Neural cell (in vitro differentiated cells): ENCODE data around the gene NUDT8. TPM values are rescaled to one million over a fixed set of nuclear protein-coding genes. Genes with fewer than 3 reads are reported as not detected.

Experiments
- H2AFZ ChIP-seq: fragments of 200-600, 300-800 bp; sonication (generic), shearing (Covaris generic); 2 replicates; pipeline ENCODE4 v1.6.0; 2014; ENCODE audit warnings: low read depth, mild to moderate bottlenecking, antibody characterized with exemption, low read length, moderate library complexity
- H3F3A ChIP-seq: fragments of 200-600 bp; shearing (Covaris generic); 2 replicates; pipeline ENCODE4 v1.6.1; 2016; ENCODE audit warnings: mild to moderate bottlenecking, moderate library complexity, mixed read lengths, antibody characterized with exemption, low read length; ENCODE audit not compliant: insufficient read depth, poor library complexity, severe bottlenecking
- H3K27ac ChIP-seq: fragments of 200-600, 300-800 bp; sonication (generic), shearing (Covaris generic); 2 replicates; pipeline ENCODE4 v1.5.1; 2014; ENCODE audit warnings: mild to moderate bottlenecking, low read length, moderate library complexity
- H3K27me3 ChIP-seq: fragments of 300-800, 200-600 bp; sonication (generic), shearing (Covaris generic); 2 replicates; pipeline ENCODE4 v1.6.0; 2014; ENCODE audit warnings: mild to moderate bottlenecking, low read depth, low read length, moderate library complexity; ENCODE audit not compliant: insufficient read depth
- H3K36me3 ChIP-seq: fragments of 300-800, 200-600 bp; sonication (generic), shearing (Covaris generic); 2 replicates; pipeline ENCODE4 v1.5.1; 2014; ENCODE audit warnings: mild to moderate bottlenecking, antibody characterized with exemption, low read length, moderate library complexity; ENCODE audit not compliant: insufficient read depth
- H3K4me2 ChIP-seq: fragments of 300-800, 200-600 bp; sonication (generic), shearing (Covaris generic); 2 replicates; pipeline ENCODE4 v1.6.0; 2014; ENCODE audit warnings: mild to moderate bottlenecking, low read length
- H3K4me3 ChIP-seq: fragments of 300-800, 200-600 bp; sonication (generic), shearing (Covaris generic); 2 replicates; pipeline ENCODE4 v1.5.1; 2014; ENCODE audit warnings: mild to moderate bottlenecking, low read length, moderate library complexity
- H3K79me2 ChIP-seq: fragments of 200-600 bp; shearing (Covaris generic); replicated peaks from 2 replicates; pipeline ENCODE4 v1.6.0; 2014; ENCODE audit warnings: mild to moderate bottlenecking, low read length, moderate library complexity; ENCODE audit not compliant: insufficient read depth
- H3K9ac ChIP-seq: fragments of 300-800, 200-600 bp; sonication (generic), shearing (Covaris generic); 2 replicates; pipeline ENCODE4 v1.6.1; 2016; ENCODE audit warnings: mild to moderate bottlenecking, low read length, mixed read lengths
- H3K9me2 ChIP-seq: fragments of 200-600 bp; shearing (Covaris generic); 2 replicates; pipeline ENCODE4 v1.6.1; 2016; ENCODE audit warnings: mild to moderate bottlenecking, low read length, mixed read lengths; ENCODE audit not compliant: insufficient read depth
- H3K9me3 ChIP-seq: fragments of 200-600, 300-800 bp; sonication (generic), shearing (Covaris generic); 2 replicates; pipeline ENCODE4 v1.6.1; 2016; ENCODE audit warnings: mild to moderate bottlenecking, mixed run types, low read length, moderate library complexity, mixed read lengths
- H4K20me1 ChIP-seq: fragments of 200-600 bp; shearing (Covaris generic); 2 replicates; pipeline ENCODE4 v1.6.1; 2016; ENCODE audit warnings: mild to moderate bottlenecking, mixed run types; ENCODE audit not compliant: insufficient read depth
- EP300 ChIP-seq: fragments of 450-650 bp; conservative IDR thresholded peaks from 2 replicates; pipeline ENCODE4 v1.6.1; 2014; ENCODE audit warnings: antibody characterized with exemption, mild to moderate bottlenecking, moderate library complexity; ENCODE audit not compliant: poor library complexity, severe bottlenecking
- EZH2 ChIP-seq: fragments of 200-600, 300-800 bp; shearing (Covaris generic), sonication (generic); IDR thresholded peaks from 2 replicates; pipeline ENCODE4 v1.6.1; 2014; ENCODE audit warnings: antibody characterized with exemption, low read length, borderline replicate concordance, mild to moderate bottlenecking; ENCODE audit not compliant: insufficient read depth, poor library complexity, severe bottlenecking
- MXI1 ChIP-seq: fragments of 450-650 bp; conservative IDR thresholded peaks from 2 replicates; pipeline ENCODE4 v1.6.1; 2014; ENCODE audit warnings: antibody characterized with exemption, mild to moderate bottlenecking; ENCODE audit not compliant: poor library complexity, severe bottlenecking
- POLR2AphosphoS5 ChIP-seq: IDR thresholded peaks from 2 replicates; pipeline ENCODE4 v1.6.1; 2012
- SMC3 ChIP-seq: fragments of 450-650 bp; conservative IDR thresholded peaks from 2 replicates; pipeline ENCODE4 v1.6.1; 2014; ENCODE audit warnings: antibody characterized with exemption, mild to moderate bottlenecking, moderate library complexity; ENCODE audit not compliant: poor library complexity
- TAF1 ChIP-seq: IDR thresholded peaks from 2 replicates; pipeline ENCODE4 v1.6.1; 2012; ENCODE audit warnings: low read depth
- polyA plus RNA-seq: library from polyadenylated mRNA; depleted of rRNA; stranded (reverse); fragments of >200 nt; gene quantifications from 2 replicates; pipeline ENCODE4 v1.2.3, GENCODE V29; 2014
- TF ChIP-seq, protein P1 (sequence below): IDR thresholded peaks from 2 replicates; pipeline ENCODE4 v1.6.1; 2012; ENCODE audit warnings: borderline replicate concordance

The NUDT8 gene
- polyA plus RNA-seq, 1 donor from 2014 or later = not detected

DNA sequence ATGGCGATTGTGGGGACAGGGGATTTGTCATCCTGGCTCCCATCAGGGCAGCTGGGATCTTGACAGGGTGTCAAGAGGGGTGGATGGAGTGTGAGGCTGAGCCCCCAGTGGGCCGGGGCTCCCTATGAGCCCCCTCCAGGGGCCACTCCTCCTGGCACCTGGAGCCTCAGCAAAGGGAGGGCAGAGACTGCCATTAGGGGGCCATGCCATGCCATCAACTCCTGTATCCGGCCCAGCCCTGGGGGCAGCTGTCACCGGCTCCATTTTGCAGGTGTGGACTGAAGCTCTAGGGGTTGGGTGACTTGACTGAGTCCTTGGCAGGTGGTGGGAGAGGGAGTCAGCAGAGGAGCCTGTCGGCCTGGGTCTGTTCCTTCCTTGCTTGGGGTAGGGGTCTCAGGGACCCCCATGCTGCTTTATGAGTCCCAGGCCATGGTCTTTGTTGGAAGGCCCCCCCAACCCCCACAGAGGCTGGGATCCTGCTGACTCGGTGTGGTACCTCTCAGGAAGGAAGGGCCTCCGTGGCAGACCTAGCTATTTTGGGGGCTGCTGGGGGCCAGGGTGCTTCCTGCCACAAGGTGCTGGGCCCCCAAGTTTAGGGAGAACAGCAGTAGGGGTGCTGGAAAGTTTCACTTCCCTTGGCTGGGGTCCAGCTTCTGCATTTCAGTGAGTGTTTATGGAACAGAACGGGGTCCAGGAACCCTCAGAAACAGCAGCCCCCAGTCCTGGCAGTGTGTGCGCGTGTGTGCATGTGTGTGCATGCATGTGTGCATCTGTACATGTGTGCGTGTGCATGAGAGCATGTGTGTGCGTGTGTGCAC, 19.3 kb upstream of the NUDT8 start:
- no peaks in the 10 kb centered on the region for H3K27me3 ChIP-seq
- H2AFZ ChIP-seq = no peak overlapping the region
- H3K9me2 ChIP-seq = no peaks in the 10 kb centered on the region
- H3K9ac ChIP-seq = no peak overlapping the region
- no peak for TF ChIP-seq SMC3
- no peak for TF ChIP-seq MXI1
- no peak for TF ChIP-seq POLR2AphosphoS5
- TF ChIP-seq EZH2 = no peak
- no peaks in the 10 kb centered on the region for H3K36me3 ChIP-seq
- no peak overlapping the region for H3K4me3 ChIP-seq
- no peak overlapping the region for H3K4me2 ChIP-seq
- no peaks in the 10 kb centered on the region for H3K9me3 ChIP-seq
- H3K79me2 ChIP-seq = no peaks in the 10 kb centered on the region
- no peaks in the 10 kb centered on the region for H4K20me1 ChIP-seq
- no peak overlapping the region for H3K27ac ChIP-seq
- H3F3A ChIP-seq = no peaks in the 10 kb centered on the region

DNA sequence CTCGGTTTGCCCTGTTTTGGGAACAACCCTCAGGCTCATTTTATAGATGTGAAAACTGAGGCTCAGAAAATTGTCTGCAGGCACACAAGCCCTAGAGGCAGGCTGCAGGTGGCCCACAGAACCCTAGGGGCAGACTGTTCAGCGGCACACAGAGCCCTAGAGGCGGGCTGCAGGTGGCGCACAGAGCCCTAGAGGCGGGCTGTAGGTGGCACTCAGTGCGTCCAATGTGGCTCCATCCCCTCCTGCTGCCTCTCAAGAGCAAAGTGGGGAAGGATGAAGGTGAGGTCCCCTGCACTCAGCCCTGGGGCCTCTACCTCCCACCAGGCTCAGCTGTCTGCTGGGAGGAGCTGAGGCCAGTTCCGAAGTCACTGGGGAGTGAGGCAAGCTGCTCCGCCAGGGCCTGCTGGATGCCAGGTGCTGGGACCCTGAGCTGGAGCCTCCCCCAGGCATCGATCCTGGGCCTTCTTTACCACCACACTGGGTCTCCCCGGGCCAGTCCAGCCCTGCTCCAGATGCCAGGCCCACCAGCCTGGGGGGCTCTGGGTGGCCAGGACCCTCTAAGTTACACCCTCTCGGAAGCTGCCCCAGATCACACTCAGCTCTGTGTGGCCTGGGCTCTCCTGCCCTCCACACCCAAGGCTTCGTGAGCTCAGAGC, 18.5 kb upstream of the NUDT8 start:
- Histone ChIP-seq H3K79me2 (no peaks in the 10 kb centered on the region), H2AFZ (no peak overlapping the region), H3K4me2 (no peak overlapping the region), H3K9ac (no peak overlapping the region), H3K9me2 (no peaks in the 10 kb centered on the region), H3F3A (no peaks in the 10 kb centered on the region), H3K36me3 (no peaks in the 10 kb centered on the region), H3K4me3 (no peak overlapping the region), H3K27ac (no peak overlapping the region), H3K27me3 (no peaks in the 10 kb centered on the region), H3K9me3 (no peaks in the 10 kb centered on the region), H4K20me1 (no peaks in the 10 kb centered on the region)
- TF ChIP-seq, protein P1, sequence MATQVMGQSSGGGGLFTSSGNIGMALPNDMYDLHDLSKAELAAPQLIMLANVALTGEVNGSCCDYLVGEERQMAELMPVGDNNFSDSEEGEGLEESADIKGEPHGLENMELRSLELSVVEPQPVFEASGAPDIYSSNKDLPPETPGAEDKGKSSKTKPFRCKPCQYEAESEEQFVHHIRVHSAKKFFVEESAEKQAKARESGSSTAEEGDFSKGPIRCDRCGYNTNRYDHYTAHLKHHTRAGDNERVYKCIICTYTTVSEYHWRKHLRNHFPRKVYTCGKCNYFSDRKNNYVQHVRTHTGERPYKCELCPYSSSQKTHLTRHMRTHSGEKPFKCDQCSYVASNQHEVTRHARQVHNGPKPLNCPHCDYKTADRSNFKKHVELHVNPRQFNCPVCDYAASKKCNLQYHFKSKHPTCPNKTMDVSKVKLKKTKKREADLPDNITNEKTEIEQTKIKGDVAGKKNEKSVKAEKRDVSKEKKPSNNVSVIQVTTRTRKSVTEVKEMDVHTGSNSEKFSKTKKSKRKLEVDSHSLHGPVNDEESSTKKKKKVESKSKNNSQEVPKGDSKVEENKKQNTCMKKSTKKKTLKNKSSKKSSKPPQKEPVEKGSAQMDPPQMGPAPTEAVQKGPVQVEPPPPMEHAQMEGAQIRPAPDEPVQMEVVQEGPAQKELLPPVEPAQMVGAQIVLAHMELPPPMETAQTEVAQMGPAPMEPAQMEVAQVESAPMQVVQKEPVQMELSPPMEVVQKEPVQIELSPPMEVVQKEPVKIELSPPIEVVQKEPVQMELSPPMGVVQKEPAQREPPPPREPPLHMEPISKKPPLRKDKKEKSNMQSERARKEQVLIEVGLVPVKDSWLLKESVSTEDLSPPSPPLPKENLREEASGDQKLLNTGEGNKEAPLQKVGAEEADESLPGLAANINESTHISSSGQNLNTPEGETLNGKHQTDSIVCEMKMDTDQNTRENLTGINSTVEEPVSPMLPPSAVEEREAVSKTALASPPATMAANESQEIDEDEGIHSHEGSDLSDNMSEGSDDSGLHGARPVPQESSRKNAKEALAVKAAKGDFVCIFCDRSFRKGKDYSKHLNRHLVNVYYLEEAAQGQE = no peak

DNA sequence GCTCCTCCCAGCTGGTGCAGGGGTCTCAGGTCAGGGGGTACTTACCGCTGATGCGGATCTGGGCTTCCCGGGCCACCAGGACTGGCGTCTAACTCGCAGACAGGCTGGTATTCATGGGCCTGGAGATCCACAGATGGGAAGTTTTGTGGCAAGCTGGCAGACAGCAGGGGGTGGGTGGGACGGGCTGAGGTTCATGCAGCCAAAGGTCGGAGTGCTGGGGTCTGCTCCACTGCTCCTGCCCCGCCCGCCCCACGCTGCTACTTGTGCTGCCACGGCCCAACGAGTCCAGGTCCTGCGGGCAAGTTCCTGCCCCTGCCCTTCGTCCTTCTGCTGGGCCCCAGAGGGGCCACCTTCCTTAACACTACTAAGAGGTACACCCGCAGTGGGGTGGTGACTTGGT, 17.7 kb upstream of the NUDT8 start:
- Histone ChIP-seq H3K4me2 (no peak overlapping the region), H4K20me1 (no peaks in the 10 kb centered on the region), H3K27me3 (no peaks in the 10 kb centered on the region), H3K9ac (no peak overlapping the region), H3K79me2 (no peaks in the 10 kb centered on the region), H3K36me3 (no peaks in the 10 kb centered on the region), H3K9me3 (no peaks in the 10 kb centered on the region), H3F3A (no peaks in the 10 kb centered on the region), H2AFZ (no peak overlapping the region), H3K27ac (no peak overlapping the region), H3K9me2 (no peaks in the 10 kb centered on the region), H3K4me3 (no peak overlapping the region)
- TF ChIP-seq, protein P1 = no peak
- no peak for TF ChIP-seq POLR2AphosphoS5
- TF ChIP-seq TAF1 = no peak
- TF ChIP-seq EZH2 = no peak
- no peak for TF ChIP-seq EP300
- no peak for TF ChIP-seq SMC3
